H1 (cell line): Measurements from ENCODE around the gene SMIM31. TPM values are rescaled to one million over a fixed set of nuclear protein-coding genes. Genes with fewer than 3 reads are reported as not detected.

Experiments used
- CTCF ChIA-PET: fragments of 300-600 bp; sonication (Branson Sonifier 250); formaldehyde crosslinking; loops from one replicate; lab custom pipeline; 2021; ENCODE audit not compliant: partially characterized antibody; lab: Charles Lee
- POLR2A ChIA-PET: fragments of 300-600 bp; sonication (Branson Sonifier 250); formaldehyde crosslinking; loops from one replicate; lab custom pipeline; 2021; ENCODE audit warnings: inconsistent platforms; ENCODE audit not compliant: partially characterized antibody; lab: Charles Lee
- DNase-seq, 2 experiments: peaks; one replicate each; pipeline versions ENCODE4 v3.0.0 to v3.0.0-alpha.2; 2010 to 2022; ENCODE audit warnings: low spot score in 2 of 2, low read depth in 1 of 2, mixed read lengths in 1 of 2
- FAIRE-seq: peaks from 2 replicates; lab custom pipeline; 2011; peaks lifted over from hg19 to GRCh38; lab: Jason Lieb, UNC
- H2AFZ ChIP-seq: 2 replicates; pipeline ENCODE4 v1.8.1; 2012; ENCODE audit warnings: low read length, inconsistent platforms
- H2AK5ac ChIP-seq: 2 replicates; pipeline ENCODE4 v1.6.1; 2013; ENCODE audit warnings: low read depth, low read length
- H2BK120ac ChIP-seq: replicated peaks from 2 replicates; pipeline ENCODE3; 2013; ENCODE audit warnings: low read depth, low read length, inconsistent platforms
- H2BK12ac ChIP-seq: 2 replicates; pipeline ENCODE4 v1.6.1; 2013; ENCODE audit warnings: low read depth, low read length
- H2BK15ac ChIP-seq: 2 replicates; pipeline ENCODE4 v1.6.1; 2013; ENCODE audit warnings: low read length
- H2BK20ac ChIP-seq: 2 replicates; pipeline ENCODE4 v1.6.1; 2013; ENCODE audit warnings: low read length
- H2BK5ac ChIP-seq: 2 replicates; pipeline ENCODE4 v1.6.1; 2013; ENCODE audit warnings: low read depth, low read length
- H3K14ac ChIP-seq: 2 replicates; pipeline ENCODE4 v1.6.1; 2013; ENCODE audit warnings: inconsistent platforms; ENCODE audit not compliant: insufficient read length
- H3K18ac ChIP-seq: 2 replicates; pipeline ENCODE4 v1.6.1; 2013; ENCODE audit warnings: low read length; ENCODE audit errors: extremely low read depth
- H3K23ac ChIP-seq: 2 replicates; pipeline ENCODE4 v1.6.1; 2013; ENCODE audit warnings: inconsistent platforms; ENCODE audit not compliant: insufficient read length
- H3K23me2 ChIP-seq: 2 replicates; pipeline ENCODE4 v1.6.1; 2013; ENCODE audit warnings: low read depth, low read length
- H3K27ac ChIP-seq: 2 replicates; pipeline ENCODE4 v1.6.1; 2011; ENCODE audit warnings: low read depth, low read length, inconsistent platforms
- H3K27me3 ChIP-seq, 4 experiments: replicated peaks in 1 of 4; 1 replicate in 1 of 4; 2 replicates in 3 of 4; pipeline versions ENCODE4 v1.6.1 to v1.8.1; 2011 to 2013; ENCODE audit warnings: low read length in 3 of 4, mild to moderate bottlenecking in 3 of 4, inconsistent platforms in 2 of 4, mixed read lengths in 2 of 4, moderate library complexity in 1 of 4; ENCODE audit not compliant: control insufficient read depth in 3 of 4, insufficient read depth in 3 of 4; ENCODE audit errors: extremely low read depth in 1 of 4
- H3K36me3 ChIP-seq, 4 experiments: 2 replicates each; pipeline versions ENCODE4 v1.6.1 to v1.8.1; 2011 to 2013; ENCODE audit warnings: mild to moderate bottlenecking in 4 of 4, low read length in 3 of 4, moderate library complexity in 2 of 4, control low read depth in 1 of 4, inconsistent platforms in 1 of 4; ENCODE audit not compliant: insufficient read depth in 4 of 4, control insufficient read depth in 2 of 4
- H3K4ac ChIP-seq: replicated peaks from 2 replicates; pipeline ENCODE3; 2013; ENCODE audit warnings: low read length, low read depth, mixed read lengths, inconsistent platforms; ENCODE audit not compliant: insufficient read length
- H3K4me1 ChIP-seq, 4 experiments: replicated peaks in 1 of 4; 1 replicate in 1 of 4; 2 replicates in 3 of 4; pipeline versions ENCODE4 v1.6.1 to v1.8.1; 2011 to 2013; ENCODE audit warnings: low read length in 3 of 4, inconsistent platforms in 2 of 4, mixed read lengths in 1 of 4; ENCODE audit not compliant: insufficient read depth in 4 of 4, control insufficient read depth in 3 of 4
- H3K4me2 ChIP-seq, 2 experiments: 2 replicates each; pipeline versions ENCODE4 v1.6.1 to v1.8.1; 2011 to 2013; ENCODE audit warnings: low read depth in 2 of 2, low read length in 2 of 2, control low read depth in 1 of 2, inconsistent platforms in 1 of 2, mild to moderate bottlenecking in 1 of 2; ENCODE audit not compliant: insufficient read depth in 1 of 2
- H3K4me3 ChIP-seq, 4 experiments: fragments of 200-600, 300-600 bp in 1 of 4; sonication (generic), shearing (Covaris generic), sonication (Bioruptor Twin) in 1 of 4; 2 replicates each; pipeline versions ENCODE4 v1.5.1 to v1.8.1; 2011 to 2016; ENCODE audit warnings: low read length in 4 of 4, low read depth in 3 of 4, control low read depth in 2 of 4, inconsistent platforms in 2 of 4, mild to moderate bottlenecking in 2 of 4, mixed read lengths in 1 of 4, moderate library complexity in 1 of 4; ENCODE audit not compliant: insufficient read depth in 2 of 4; ENCODE audit errors: extremely low read depth in 1 of 4
- H3K56ac ChIP-seq: replicated peaks from 2 replicates; pipeline ENCODE3; 2013; ENCODE audit warnings: low read depth, mild to moderate bottlenecking, mixed read lengths, low read length, inconsistent platforms; ENCODE audit not compliant: insufficient read length
- H3K79me1 ChIP-seq: 2 replicates; pipeline ENCODE4 v1.6.1; 2013; ENCODE audit warnings: low read depth, low read length, control low read depth
- H3K79me2 ChIP-seq, 2 experiments: 2 replicates each; pipeline versions ENCODE4 v1.6.1 to v1.8.1; 2012 to 2013; ENCODE audit warnings: low read length in 2 of 2, mild to moderate bottlenecking in 2 of 2, inconsistent platforms in 1 of 2; ENCODE audit not compliant: insufficient read depth in 2 of 2, control insufficient read depth in 1 of 2
- H3K9ac ChIP-seq, 4 experiments: replicated peaks in 1 of 4; 1 replicate in 1 of 4; 2 replicates in 3 of 4; pipeline versions ENCODE4 v1.6.1 to v1.8.1; 2011 to 2013; ENCODE audit warnings: low read depth in 3 of 4, low read length in 3 of 4, control low read depth in 2 of 4, mild to moderate bottlenecking in 2 of 4, moderate library complexity in 2 of 4, inconsistent platforms in 1 of 4; ENCODE audit errors: extremely low read depth in 1 of 4
- H3K9me3 ChIP-seq, 2 experiments: 2 replicates each; pipeline versions ENCODE4 v1.6.1 to v1.8.1; 2012 to 2013; ENCODE audit warnings: mild to moderate bottlenecking in 2 of 2, moderate library complexity in 2 of 2, control low read depth in 1 of 2, inconsistent platforms in 1 of 2, low read depth in 1 of 2, low read length in 1 of 2, mixed read lengths in 1 of 2; ENCODE audit not compliant: insufficient read depth in 2 of 2
- H4K20me1 ChIP-seq, 2 experiments: replicated peaks in 1 of 2; 2 replicates each; pipeline versions ENCODE3 to v1.8.1; 2011 to 2013; ENCODE audit warnings: inconsistent platforms in 2 of 2, low read length in 2 of 2, mild to moderate bottlenecking in 1 of 2; ENCODE audit not compliant: insufficient read depth in 2 of 2, control insufficient read depth in 1 of 2
- H4K5ac ChIP-seq: 2 replicates; pipeline ENCODE4 v1.6.1; 2013; ENCODE audit warnings: low read length, low read depth, mixed read lengths, inconsistent platforms; ENCODE audit not compliant: insufficient read length
- H4K8ac ChIP-seq: 2 replicates; pipeline ENCODE4 v1.8.0; 2013; ENCODE audit warnings: mild to moderate bottlenecking, moderate library complexity, low read length, inconsistent platforms; ENCODE audit not compliant: insufficient read depth; ENCODE audit errors: extremely low read depth
- H4K91ac ChIP-seq: replicated peaks from 2 replicates; pipeline ENCODE3; 2013; ENCODE audit warnings: low read length, mixed read lengths, inconsistent platforms; ENCODE audit not compliant: insufficient read length
- ATF3 ChIP-seq: IDR thresholded peaks from 2 replicates; pipeline ENCODE4 v1.6.1; 2011; ENCODE audit warnings: low read depth, mild to moderate bottlenecking, low read length; ENCODE audit not compliant: insufficient read depth
- BRCA1 ChIP-seq: IDR thresholded peaks from 2 replicates; pipeline ENCODE4 v1.6.1; 2012; ENCODE audit warnings: low read depth, low read length, improper control_type of control experiment
- EP300 ChIP-seq, 2 experiments: IDR thresholded peaks; 1 replicate in 1 of 2; 2 replicates in 1 of 2; pipeline ENCODE4 v1.6.1; 2011 to 2012; ENCODE audit warnings: low read depth in 2 of 2, low read length in 2 of 2, mild to moderate bottlenecking in 2 of 2, borderline replicate concordance in 1 of 2, inconsistent platforms in 1 of 2, moderate library complexity in 1 of 2
- HDAC2 ChIP-seq, 2 experiments: fragments of 300-600 bp in 1 of 2; sonication (generic) in 1 of 2; IDR thresholded peaks; 2 replicates each; pipeline ENCODE4 v1.6.1; 2011 to 2012; ENCODE audit warnings: low read depth in 2 of 2, low read length in 2 of 2, mild to moderate bottlenecking in 2 of 2, moderate library complexity in 2 of 2, borderline replicate concordance in 1 of 2, inconsistent platforms in 1 of 2
- MAFK ChIP-seq: IDR thresholded peaks from 2 replicates; pipeline ENCODE4 v1.6.1; 2012; ENCODE audit warnings: low read depth, mild to moderate bottlenecking, improper control_type of control experiment, low read length
- MAX ChIP-seq: IDR thresholded peaks from 2 replicates; pipeline ENCODE4 v1.6.1; 2012; ENCODE audit warnings: inconsistent platforms
- PHF8 ChIP-seq: fragments of 200-600 bp; sonication (generic); conservative IDR thresholded peaks from 2 replicates; pipeline ENCODE4 v1.7.1; 2012; ENCODE audit warnings: low read depth, mild to moderate bottlenecking, inconsistent platforms, low read length, moderate library complexity
- RFX5 ChIP-seq: IDR thresholded peaks from 2 replicates; pipeline ENCODE4 v1.6.1; 2011; ENCODE audit warnings: low read depth, low read length, improper control_type of control experiment, borderline replicate concordance
- RNF2 ChIP-seq: fragments of 200-900, 300-1000 bp; sonication (generic); IDR thresholded peaks from 2 replicates; pipeline ENCODE4 v1.7.1; 2016; ENCODE audit warnings: borderline replicate concordance, low read depth, mild to moderate bottlenecking, antibody characterized with exemption, low read length; ENCODE audit not compliant: poor library complexity, severe bottlenecking; ENCODE audit errors: missing control alignments
- SAP30 ChIP-seq: fragments of 300-600 bp; sonication (generic); IDR thresholded peaks from 2 replicates; pipeline ENCODE4 v1.7.1; 2012; ENCODE audit warnings: low read length, moderate library complexity, mild to moderate bottlenecking, inconsistent platforms; ENCODE audit not compliant: insufficient read depth, insufficient replicate concordance
- SP1 ChIP-seq: IDR thresholded peaks from 2 replicates; pipeline ENCODE4 v1.6.1; 2011; ENCODE audit warnings: low read depth, low read length
- WGBS, 2 experiments: shearing (Covaris generic) in 1 of 2; methylation state at CpG; one replicate each; pipeline versions ENCODE4 v1.1.6 to v1.1.7; 2013 to 2015; ENCODE audit warnings: low lambda C conversion rate in 2 of 2, mixed read lengths in 2 of 2, inconsistent platforms in 1 of 2, low coverage in 1 of 2, missing lambda C conversion rate in 1 of 2; ENCODE audit not compliant: insufficient replicate concordance in 2 of 2, insufficient coverage in 1 of 2, insufficient read length in 1 of 2; ENCODE audit errors: extremely low coverage in 1 of 2, missing lambda C conversion rate in 1 of 2; 5-methylcytosine and 5-hydroxymethylcytosine counted together
- polyA plus RNA-seq, 7 experiments: library from polyadenylated mRNA; depleted of rRNA in 3 of 7; stranded (reverse) in 5 of 7; unstranded in 2 of 7; fragments of >200 nt in 5 of 7; fragments of 200-250 nt in 2 of 7; gene quantifications; 1 replicate in 5 of 7; 2 replicates in 1 of 7; 4 replicates in 1 of 7; pipeline versions ENCODE4 v1.2.1 to v1.2.3, GENCODE V29; 2011 to 2013; ENCODE audit warnings: missing spikeins in 2 of 7, mixed read lengths in 2 of 7
- total RNA-seq: library from RNA; stranded (reverse); fragmentation: NEBNext Ultra II Directional; extraction: Animal tissue kit (Norgen Biotek cat#: 25700); gene quantifications from 2 replicates; pipeline ENCODE4 v1.2.1, GENCODE V29; 2021

SMIM31 gene
- total and polyA plus RNA-seq, 2 of the 8 experiments (the other 6 are each of a cell fraction or from before 2014, with no cell fraction given) = not detected

- Histone ChIP-seq H3K27me3 (no peaks in the 10 kb centered on the region), H3K9ac (no peak overlapping the region), H2AFZ (no peak overlapping the region), H4K5ac (no peak overlapping the region), H3K4ac (no peak overlapping the region), H4K91ac (no peak overlapping the region), H3K4me2 (no peak overlapping the region), H2BK5ac (no peak overlapping the region), H3K79me1 (no peaks in the 10 kb centered on the region), H2BK12ac (no peak overlapping the region), H4K8ac (no peak overlapping the region), H3K27ac (no peak overlapping the region), H3K14ac (no peak overlapping the region), H3K9me3 (no peaks in the 10 kb centered on the region), H4K20me1 (no peaks in the 10 kb centered on the region), H2BK15ac (no peak overlapping the region), H2BK120ac (no peak overlapping the region), H2BK20ac (no peak overlapping the region), H3K23me2 (no peaks in the 10 kb centered on the region; the same call in 1 of the 2 replicates), H3K18ac (no peak overlapping the region), H3K4me3 (no peak overlapping the region), H3K4me1 (no peaks in the 10 kb centered on the region), H3K23ac (no peak overlapping the region), H3K36me3 (no peaks in the 10 kb centered on the region), H2AK5ac (no peak overlapping the region), H3K79me2 (no peaks in the 10 kb centered on the region), H3K56ac (no peak overlapping the region)
- POLR2A ChIA-PET = no interaction called here
- WGBS, 2 experiments = 91% methylated on average over 4 of the region's 4 CpGs; no CpG with 5 or more reads in 1 of the 2 experiments
- FAIRE-seq (no peak), DNase-seq (no peak)
- TF ChIP-seq ATF3 (no peak), RFX5 (no peak), SP1 (no peak), EP300 (IDR thresholded peaks at IDR 0.05; ENCODE audit: borderline replicate concordance in 1 of 2, low read depth in 2 of 2, low read length in 2 of 2) (no peak), HDAC2 (IDR thresholded peaks at IDR 0.05; ENCODE audit: borderline replicate concordance in 1 of 2, low read depth in 2 of 2, low read length in 2 of 2) (no peak), RNF2 (no peak), MAFK (no peak), PHF8 (no peak), SAP30 (no peak), MAX (no peak), BRCA1 (no peak)
- CTCF ChIA-PET = interaction anchor here (0.5 to 10.1 kb wide), 50 partner anchors 9 to 1319 kb away, joined by 3 to 161 read pairs (median 4); a partner anchor contains a TSS
Observed at GRCh38 chr4:164730705-164731393, 23.1 kb upstream of the SMIM31 start.
